IPS DF 4.7 (cell line): Measurements from ENCODE around the gene CTU1.

Experiments
- DNase-seq: peaks from one replicate; pipeline ENCODE4 v3.0.0-alpha.2; 2013; ENCODE audit warnings: low spot score; ENCODE audit errors: extremely low read depth

Gene CTU1

DNA sequence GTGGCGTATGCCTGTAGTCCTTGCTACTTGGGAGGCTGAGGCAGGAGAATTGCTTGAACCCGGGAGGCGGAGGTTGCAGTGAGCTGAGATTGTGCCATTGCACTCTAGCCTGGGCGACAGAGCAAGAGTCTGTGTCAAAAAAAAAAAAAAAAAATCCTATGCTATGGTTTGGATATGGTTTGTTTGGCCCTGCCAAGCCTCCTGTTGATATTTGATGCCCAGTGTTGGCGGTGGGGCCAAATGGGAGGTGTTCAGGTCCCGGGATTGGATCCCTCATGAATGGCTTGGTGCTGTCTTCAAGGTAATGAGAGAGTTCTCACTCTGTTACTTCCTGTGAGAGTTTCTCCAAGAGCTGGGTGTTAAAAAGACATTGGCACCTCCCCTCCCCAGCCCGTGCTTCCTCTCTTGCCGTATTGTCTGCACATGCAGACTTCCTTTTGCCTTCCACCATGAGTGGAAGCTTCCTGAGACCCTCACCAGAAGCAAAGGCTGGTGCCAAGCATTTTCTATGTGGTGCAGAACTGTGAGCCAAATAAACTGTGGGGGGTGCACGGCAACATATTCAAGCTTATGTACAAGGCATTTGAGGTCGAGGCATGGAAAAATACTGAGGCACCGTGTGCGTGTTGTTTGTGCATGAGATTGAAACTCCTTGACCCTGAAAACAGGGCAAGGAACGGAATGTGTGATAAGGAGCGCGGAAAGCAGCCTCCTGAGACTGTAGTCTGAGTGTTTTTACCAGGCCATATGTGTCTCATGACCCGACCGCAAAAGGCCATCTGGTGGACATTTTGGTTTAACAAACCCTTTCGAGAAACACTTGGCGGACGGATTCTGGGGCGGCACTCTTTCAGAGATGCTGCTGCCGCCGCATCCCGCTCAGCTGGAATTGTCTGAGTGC, 23.8 kb upstream of the CTU1 start:
- DNase-seq, result no peak

DNA sequence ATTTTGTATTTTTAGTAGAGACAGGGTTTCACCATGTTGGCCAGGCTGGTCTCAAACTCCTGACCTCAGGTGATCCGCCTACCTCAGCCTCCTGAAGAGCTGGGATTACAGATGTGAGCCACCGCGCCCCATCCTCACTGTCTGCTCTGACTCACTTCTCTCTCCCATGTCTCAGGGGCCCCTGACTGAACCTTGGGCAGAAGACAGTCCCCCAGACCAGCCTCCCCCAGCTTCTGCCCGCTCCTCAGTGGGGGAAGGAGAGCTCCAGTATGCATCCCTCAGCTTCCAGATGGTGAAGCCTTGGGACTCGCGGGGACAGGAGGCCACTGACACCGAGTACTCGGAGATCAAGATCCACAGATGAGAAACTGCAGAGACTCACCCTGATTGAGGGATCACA, 21.5 kb upstream of the CTU1 start:
- DNase-seq, result no peak

DNA sequence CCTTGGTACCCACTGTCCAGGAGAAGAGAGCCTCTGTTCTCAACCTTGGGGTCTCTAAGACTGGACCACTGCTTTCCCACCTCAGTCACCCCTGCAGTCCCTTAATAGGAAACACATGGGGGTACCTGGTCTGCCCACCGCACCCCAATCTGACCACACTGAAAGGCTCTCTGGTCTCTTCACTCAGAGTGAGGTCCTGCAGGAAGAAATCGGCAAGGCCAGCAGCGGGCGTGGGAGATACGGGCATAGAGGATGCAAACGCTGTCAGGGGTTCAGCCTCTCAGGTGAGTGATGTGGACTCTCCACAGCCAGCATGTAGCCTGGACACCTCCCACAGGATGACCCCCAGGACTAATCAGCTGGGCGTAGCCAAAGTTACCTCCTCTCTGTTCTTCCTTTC, 20.0 kb upstream of the CTU1 start:
- DNase-seq, result no peak

DNA sequence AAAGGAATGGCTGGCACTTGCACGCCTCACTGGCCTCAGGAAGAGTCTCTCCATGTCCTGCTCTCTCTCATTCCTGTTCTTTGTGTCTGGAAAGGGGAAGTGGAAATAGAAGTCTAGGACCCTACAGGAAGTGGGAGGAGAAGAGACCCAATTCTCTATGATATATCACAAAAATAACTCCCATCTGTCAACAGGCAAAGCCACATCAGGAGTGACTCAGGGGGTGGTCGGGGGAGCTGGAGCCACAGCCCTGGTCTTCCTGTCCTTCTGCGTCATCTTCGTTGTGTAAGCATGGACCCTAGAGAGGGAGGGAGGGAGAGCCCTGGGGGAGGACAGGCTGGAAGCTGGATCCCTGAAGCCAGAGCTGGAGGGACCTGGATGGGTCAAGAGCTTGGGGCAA, 19.5 kb upstream of the CTU1 start:
- DNase-seq, result no peak

DNA sequence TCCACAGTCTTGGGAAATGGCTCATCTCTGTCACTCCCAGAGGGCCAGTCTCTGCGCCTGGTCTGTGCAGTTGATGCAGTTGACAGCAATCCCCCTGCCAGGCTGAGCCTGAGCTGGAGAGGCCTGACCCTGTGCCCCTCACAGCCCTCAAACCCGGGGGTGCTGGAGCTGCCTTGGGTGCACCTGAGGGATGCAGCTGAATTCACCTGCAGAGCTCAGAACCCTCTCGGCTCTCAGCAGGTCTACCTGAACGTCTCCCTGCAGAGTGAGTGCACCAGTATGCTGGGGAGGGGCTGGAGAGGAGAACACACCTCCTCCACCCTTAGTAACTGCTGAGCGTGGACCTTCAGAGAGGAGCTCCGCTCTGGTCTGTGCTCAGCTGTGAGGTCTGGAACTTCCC, 18.8 kb upstream of the CTU1 start:
- DNase-seq, result no peak

DNA sequence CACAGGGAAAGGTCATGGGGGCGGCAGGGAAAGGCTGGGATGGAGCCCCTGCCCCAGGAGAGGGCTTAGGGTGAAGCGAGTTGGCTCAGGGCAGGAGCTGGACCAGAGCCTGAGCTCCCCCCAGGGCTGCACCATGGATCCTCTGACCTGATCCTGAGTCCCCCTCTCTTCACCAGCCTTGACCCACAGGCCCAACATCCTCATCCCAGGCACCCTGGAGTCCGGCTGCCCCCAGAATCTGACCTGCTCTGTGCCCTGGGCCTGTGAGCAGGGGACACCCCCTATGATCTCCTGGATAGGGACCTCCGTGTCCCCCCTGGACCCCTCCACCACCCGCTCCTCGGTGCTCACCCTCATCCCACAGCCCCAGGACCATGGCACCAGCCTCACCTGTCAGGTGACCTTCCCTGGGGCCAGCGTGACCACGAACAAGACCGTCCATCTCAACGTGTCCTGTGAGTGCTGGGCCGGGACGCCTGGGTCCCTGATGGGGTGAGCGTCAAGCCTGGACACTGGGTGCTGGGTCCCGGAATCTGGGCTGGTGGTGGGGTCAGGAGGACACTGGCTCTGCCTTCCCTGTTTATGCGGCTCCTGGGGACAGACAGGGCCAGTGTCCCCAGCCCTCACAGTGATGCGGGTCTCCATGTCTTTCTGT, 17.3 kb upstream of the CTU1 start:
- DNase-seq, result no peak

DNA sequence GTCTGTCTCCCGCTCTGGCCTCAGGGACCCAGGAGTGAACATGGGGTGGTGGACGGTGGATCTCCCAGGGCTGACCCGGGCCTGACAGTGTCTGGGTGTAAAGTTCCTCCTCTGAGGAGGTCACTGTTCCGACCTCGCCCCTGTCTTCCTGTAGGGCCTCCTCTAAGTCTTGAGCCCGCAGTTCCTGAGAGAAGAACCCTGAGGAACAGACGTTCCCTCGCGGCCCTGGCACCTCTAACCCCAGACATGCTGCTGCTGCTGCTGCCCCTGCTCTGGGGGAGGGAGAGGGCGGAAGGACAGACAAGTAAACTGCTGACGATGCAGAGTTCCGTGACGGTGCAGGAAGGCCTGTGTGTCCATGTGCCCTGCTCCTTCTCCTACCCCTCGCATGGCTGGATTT, 16.5 kb upstream of the CTU1 start, which contains the start of gene SIGLEC9:
SIGLEC9 (plus strand) TSS at position 178 of the 400 bp plus-strand sequence; CDS start at position 247, 69 bp downstream.
- DNase-seq, result no peak

DNA sequence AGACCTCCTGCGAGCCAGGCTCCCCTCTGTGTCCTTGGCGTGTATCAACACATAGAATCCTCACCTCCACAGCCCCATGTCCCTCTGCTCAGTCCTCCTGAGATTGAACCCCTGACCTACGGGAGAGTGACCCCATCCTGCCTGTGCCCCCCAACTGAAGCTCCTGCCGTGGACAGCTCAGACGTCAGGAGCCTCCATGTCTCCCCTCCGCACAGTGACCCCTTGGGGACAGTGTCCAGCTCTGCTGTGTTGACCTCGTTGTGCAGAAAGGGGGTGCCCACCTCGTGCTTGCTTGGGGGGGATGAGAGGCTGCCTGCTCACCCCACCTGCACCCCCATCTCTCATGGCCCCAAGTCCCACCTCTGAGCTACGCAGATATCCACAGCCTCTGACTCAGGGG, 16.0 kb upstream of the CTU1 start:
- DNase-seq, result no peak

DNA sequence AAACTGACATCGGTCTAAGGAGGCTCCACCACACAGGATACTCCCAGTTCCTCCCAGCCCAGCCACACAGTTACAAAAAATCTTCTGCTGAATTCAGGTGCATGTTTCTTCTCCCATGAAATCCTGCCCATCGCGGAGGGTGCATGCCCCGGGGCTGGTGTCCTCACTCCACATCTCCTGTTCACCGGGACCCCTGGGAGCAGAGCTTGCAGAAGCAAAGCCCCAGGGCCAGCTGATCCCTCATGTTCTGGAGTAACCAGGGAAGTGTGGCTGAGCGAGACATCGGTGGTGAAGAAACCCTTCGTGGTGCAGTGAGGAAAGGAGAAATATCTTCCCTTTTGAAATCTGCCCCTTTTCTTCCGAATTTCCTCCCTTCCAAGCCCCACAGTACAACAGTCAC, 15.6 kb upstream of the CTU1 start:
- no peak for DNase-seq

DNA sequence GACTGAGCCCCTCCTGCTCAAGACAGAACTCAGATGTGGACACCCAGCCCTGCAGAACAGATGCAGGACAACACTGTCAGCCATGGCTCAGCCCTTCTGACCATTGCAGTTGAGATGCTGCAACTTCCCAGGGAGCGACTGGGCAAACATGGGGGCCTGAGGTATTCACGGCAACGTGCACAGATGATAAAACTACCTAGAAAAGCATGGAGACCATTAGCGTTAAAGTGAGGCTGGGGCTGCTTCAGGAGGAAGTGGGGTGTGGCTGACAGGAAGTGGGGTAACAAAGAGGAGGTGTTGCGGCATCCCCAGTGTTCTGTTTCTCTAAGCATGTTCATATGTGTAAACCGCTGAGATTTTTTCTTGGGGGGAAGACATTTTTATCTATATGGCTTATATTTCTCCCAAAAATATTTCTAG, 15.2 kb upstream of the CTU1 start:
- DNase-seq, result no peak

DNA sequence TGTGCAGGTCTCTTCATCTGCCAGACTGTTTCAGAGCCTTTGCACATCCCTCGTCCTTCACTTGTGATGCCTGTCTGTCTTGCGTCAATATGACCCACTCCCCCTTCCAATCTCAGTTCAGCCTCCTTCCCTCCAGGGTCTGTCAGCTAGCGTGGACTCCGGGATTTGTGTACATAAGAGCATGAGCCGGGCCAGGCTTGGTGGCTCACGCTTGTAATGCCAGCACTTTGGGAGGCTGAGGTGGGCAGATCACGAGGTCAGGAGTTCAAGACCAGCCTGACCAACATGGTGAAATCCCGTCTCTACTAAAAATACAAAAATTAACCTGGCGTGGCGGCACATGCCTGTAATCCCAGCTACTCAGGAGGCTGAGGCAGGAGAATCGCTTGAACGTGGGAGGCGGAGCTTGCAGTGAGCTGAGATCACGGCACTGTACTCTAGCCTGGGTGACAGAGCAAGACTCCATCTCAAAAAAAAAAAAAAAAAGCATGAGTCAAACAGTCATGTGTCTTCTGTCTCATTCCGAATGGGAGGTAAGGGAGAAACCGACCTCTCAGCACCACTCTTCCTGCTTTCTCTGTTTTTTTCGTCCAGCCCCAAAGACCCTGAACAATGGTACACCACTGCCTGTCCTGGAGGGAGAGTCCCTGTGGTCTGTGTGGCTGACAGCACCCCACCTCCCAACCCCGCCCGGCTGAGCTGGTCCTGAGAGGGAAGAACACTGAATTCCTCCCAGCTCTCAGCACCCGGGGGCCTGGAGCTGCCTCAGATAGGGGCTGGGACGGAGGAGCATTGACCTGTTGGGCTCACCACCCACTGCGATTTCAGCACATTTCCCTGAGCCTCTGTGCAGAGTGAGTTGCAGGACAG, 14.1 kb upstream of the CTU1 start:
- DNase-seq, result no peak

DNA sequence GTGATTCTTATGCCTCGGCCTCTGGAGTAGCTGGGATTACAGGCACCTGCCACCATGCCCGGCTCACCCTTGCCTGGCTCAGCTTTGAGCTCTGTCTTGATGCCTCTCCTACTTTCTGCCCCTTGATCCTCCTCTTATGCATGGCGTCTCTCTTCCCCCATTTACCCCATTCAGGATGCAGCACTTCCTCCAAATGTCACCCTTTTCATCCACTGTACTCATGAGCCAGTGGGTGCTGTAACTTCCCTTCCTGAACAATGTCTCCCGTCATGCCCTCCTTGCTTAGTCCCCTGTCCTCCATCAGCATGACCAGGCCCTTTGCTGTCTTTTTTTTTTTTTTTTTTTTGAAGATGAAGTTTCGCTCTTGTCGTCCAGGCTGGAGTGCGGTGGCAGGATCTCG, 13.0 kb upstream of the CTU1 start:
- DNase-seq, result no peak

DNA sequence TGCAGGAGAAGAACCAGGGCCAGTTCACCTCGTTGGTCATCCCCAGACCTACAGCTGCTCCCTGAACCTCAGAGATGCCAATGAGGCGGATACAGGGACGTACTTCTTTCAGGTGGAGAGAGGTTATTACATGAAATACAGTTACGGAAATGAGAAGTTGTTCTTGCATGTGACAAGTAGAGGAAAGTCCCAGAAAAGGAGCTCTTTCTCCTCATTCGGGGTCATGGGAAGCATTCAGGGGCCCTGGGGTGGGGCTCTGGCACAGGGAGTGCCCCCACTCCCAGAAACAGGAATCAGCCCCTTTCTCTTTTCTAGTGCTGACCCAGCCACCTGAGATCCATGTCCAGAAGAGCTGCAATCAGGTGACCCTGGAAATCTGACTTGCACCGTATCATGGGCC, 12.0 kb upstream of the CTU1 start:
- DNase-seq, result no peak

DNA sequence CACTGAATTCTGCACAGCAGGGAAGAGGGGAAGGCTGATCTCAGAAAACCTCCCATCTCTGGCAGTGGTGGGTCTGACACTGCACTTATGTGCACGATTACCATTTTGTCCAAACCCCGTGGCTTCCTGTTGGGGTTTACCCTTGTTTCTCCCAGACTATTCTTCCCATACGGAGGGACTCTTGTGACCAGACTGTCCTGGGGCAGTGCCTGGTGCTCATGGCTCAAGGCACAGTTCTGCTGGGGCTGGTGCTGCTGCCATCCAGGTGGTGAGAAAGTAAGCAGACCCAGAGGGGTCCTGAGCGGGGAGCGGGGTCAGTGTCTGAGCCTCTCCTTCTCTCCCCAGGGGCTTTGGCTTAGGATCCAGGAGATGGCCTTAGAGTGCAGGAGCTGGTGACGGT, 11.4 kb upstream of the CTU1 start:
- no peak for DNase-seq

DNA sequence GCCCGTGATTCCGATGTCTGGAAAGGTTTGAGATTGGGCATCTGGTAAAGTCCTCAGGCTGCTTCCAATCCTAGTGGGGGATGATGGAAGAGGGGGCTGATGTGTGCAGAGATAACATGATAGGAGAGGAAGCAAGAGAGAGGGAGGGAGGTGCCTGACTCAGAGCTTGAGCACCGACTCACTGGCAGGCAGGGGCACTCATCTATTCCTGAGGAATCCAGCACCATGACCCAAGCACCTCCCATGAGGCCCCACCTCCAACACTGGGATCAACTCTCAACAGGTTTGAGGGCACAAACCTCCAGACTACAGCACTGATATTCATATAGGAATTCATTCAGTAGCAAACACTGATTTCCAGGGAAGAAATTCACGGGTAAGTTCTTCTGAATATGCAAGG, 10.9 kb upstream of the CTU1 start:
- DNase-seq, result no peak

DNA sequence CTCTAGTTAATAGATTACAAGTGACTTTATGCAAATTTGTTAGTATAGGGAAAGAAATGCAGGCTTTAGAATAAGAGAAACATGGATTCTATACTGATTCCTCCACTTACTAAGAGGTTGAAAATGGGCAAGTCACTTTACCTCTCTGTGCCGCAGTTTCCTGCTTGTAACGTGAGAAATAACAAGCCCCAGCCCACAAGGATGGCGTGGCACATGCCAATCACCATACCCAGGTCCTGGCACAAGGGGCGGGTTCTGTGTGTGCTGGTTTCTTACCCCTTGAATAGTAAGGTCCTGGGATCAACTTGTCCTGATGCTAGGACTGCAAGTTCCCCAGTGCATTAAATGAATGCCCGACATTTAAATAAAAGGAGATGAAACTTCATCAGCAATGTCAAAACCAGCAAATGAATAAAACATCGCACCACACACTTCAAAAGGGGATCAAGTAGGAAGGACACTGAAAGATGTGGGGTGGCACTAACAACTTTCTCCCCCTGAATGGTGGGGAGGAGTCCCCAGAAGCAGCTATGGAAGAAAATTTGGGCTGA, 8.6 kb upstream of the CTU1 start:
- no peak for DNase-seq

DNA sequence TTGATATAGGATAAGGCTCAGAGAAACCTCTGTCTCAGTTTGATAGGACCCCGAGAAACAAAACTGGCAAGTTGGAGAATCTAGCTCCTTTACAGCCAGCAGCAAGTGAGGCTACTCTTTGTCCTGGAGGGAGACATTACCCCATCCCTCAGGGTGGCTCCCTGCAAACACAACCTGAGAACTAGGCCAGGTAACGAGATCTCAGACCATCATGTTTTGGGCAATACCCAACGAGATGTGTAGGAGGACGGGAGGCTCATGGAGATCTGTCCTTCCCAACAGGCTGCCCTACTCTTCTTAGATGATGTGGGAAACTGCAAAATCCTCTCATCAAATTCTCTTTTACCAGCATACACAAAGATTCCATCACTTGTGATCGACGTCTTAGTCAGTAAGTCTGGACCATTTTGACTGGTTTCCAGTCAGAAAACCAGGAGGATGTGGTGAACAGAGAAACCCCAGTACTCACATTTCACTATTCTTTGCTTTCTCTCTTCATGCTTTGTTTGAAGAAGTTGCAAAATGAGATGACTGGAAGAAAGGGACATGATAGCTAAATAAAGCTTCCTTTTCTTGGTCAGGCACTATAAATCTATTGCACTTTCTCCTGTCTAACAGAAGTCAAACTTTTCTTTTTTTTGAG, 6.0 kb upstream of the CTU1 start:
- no peak for DNase-seq

DNA sequence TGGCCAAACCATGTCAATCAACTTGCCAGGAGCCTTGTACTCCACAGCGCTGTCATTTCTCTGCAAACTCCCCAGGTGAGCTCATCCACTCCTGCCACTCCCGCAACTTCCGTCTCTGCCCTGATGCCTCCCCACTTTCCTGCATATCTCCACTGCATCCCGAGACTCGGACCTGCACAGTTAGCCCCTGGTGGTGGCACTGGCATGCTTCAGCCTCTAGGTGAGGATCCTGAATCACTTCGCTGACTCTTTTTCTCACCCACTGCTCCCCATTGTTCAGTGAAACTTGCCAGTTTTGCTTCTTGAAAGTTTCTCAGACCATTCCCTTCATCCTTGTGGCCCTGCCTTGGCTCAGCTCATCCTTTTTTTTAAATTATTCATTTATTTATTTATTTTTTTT, 3.4 kb upstream of the CTU1 start:
- no peak for DNase-seq

DNA sequence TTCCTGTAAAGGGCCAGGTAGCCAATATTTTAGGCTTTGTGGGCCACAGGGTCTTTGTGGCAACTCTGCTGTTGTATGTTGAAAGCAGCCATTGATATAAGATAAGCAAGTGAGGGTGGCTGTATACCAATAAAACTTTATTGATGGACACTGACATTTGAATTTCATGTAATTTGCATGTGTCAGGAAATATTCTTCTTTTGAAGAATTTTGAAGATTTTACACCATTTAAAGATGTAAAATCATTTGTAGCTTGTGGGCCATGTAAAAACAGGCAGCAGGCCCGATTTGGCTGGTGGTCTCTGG, 2.4 kb upstream of the CTU1 start:
- DNase-seq, result no peak

DNA sequence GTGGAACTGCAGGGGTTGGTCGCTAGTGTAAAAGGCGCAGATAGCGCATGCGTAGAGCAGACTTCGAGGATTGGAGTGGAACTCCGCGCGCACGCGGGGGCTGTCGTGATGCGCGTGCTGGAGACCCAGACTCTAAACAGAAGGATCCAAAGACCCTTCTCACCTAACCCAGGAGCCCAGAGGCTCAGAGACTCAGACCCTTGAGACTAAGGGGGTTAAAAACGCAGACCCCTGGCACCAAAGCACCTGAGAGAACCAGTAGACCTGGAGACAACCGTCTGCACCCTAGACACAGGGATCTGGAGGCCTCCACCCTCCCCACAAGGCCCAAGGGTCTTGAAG, 567 bp upstream of the CTU1 start:
- no peak for DNase-seq

DNA sequence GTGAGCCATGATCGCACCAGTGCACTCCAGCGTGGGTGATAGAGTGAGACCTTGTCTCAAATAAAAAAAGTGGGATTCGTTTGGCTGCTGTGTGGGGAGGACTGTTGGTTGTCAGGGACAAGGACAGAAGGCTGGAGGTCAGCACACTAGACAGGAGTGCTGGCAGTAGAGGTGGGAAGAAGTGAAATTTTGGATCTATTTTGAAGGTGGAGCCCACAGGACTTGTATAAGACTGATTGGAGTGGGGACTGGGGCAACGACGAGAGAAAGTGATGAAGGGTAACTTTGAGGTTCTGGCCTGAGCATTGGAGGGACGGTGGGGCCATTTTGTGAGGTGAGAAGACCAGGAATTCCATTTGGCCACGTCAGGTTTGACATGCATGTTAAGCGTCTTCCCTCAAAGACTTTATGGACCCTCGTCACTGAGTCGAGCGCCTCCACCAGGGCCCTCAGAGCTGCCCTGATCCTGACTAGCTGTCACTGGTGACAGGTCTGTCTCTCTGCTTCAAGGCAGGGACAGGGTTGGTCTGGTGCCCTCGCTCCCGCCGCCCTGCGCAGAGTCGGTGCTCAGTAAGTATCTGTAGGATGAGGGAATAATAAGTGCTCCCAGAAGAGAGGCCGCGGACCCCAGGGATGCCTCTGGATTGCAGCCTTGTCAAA, 673 bp downstream of the CTU1 start:
- DNase-seq, result no peak
